ENCODE results near the gene RPS8.

The RPS8 gene

DNA sequence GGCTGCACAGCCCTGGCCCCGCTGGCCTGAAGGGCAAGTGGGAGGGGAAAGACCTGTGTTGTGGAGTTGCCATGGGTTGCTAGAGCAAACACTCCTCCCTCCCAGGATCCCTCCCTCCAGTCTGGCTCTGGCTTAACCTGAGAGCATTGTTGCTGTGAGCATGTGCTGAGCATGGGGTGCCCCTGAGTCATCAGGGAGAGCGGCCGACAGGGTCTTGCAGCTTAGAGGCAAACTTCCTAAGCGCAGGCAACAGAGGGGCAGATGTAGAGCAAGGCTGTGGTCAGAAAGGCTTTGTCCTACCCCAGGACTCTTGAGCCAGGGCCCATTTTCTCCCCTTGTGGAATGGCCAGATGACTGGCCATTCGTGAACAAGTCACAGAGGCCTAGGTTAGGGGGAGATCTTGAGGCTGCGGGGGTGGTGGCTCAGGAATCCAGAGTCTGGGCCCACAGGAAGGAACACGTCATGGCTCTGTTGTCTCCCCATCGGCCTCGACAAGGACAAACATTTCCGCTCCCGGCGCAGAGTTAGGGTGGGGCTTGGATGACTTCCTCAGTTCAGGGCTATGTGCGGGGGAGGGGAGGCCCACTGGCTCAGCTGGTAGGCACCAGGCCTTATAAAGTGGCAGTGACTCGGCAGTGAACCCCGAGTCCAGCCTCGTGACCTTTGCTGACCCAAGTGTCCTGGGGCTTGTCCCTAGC is 32.2 kb downstream of the RPS8 start (continued):
- TF ChIP-seq, protein P1, sequence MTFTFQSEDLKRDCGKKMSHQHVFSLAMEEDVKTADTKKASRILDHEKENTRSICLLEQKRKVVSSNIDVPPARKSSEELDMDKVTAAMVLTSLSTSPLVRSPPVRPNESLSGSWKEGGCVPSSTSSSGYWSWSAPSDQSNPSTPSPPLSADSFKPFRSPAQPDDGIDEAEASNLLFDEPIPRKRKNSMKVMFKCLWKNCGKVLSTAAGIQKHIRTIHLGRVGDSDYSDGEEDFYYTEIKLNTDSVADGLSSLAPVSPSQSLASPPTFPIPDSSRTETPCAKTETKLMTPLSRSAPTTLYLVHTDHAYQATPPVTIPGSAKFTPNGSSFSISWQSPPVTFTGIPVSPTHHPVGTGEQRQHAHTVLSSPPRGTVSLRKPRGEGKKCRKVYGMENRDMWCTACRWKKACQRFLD (tag by site-specific recombination; IDR thresholded peaks at IDR 0.05): no peak
- no peak for TF ChIP-seq ZNF548 (tag by site-specific recombination; IDR thresholded peaks at IDR 0.05)
- peak; percentile 58 for TF ChIP-seq ZNF335 (tag by site-specific recombination; conservative IDR thresholded peaks at IDR 0.05)
- no peak for TF ChIP-seq ZNF426 (tag by site-specific recombination; IDR thresholded peaks at IDR 0.05)
- no peak for TF ChIP-seq OVOL3 (tag by site-specific recombination; IDR thresholded peaks at IDR 0.05)
- TF ChIP-seq KLF9 (tag by site-specific recombination; IDR thresholded peaks at IDR 0.05; ENCODE audit: low read depth): no peak
- peak; percentile 13 for TF ChIP-seq ZXDB (tag by site-specific recombination; IDR thresholded peaks at IDR 0.05)
- no peak for TF ChIP-seq ZBTB7A (tag by site-specific recombination; IDR thresholded peaks at IDR 0.05; ENCODE audit: low read depth)
- TF ChIP-seq ZNF629 (tag by site-specific recombination; IDR thresholded peaks at IDR 0.05): peak; percentile 89
- TF ChIP-seq ZNF660 (tag by site-specific recombination; IDR thresholded peaks at IDR 0.05): no peak; the same call in 1 of the 2 replicates
- no peak for TF ChIP-seq ZNF223 (tag by site-specific recombination; IDR thresholded peaks at IDR 0.05)
- TF ChIP-seq ZNF266 (tag by site-specific recombination; IDR thresholded peaks at IDR 0.05; ENCODE audit: low read depth): no peak
- no peak for TF ChIP-seq ZNF560 (tag by site-specific recombination; IDR thresholded peaks at IDR 0.05; ENCODE audit: borderline replicate concordance)
- TF ChIP-seq, protein P2, sequence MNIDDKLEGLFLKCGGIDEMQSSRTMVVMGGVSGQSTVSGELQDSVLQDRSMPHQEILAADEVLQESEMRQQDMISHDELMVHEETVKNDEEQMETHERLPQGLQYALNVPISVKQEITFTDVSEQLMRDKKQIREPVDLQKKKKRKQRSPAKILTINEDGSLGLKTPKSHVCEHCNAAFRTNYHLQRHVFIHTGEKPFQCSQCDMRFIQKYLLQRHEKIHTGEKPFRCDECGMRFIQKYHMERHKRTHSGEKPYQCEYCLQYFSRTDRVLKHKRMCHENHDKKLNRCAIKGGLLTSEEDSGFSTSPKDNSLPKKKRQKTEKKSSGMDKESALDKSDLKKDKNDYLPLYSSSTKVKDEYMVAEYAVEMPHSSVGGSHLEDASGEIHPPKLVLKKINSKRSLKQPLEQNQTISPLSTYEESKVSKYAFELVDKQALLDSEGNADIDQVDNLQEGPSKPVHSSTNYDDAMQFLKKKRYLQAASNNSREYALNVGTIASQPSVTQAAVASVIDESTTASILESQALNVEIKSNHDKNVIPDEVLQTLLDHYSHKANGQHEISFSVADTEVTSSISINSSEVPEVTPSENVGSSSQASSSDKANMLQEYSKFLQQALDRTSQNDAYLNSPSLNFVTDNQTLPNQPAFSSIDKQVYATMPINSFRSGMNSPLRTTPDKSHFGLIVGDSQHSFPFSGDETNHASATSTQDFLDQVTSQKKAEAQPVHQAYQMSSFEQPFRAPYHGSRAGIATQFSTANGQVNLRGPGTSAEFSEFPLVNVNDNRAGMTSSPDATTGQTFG (tag by site-specific recombination; IDR thresholded peaks at IDR 0.05; ENCODE audit: borderline replicate concordance): no peak

DNA sequence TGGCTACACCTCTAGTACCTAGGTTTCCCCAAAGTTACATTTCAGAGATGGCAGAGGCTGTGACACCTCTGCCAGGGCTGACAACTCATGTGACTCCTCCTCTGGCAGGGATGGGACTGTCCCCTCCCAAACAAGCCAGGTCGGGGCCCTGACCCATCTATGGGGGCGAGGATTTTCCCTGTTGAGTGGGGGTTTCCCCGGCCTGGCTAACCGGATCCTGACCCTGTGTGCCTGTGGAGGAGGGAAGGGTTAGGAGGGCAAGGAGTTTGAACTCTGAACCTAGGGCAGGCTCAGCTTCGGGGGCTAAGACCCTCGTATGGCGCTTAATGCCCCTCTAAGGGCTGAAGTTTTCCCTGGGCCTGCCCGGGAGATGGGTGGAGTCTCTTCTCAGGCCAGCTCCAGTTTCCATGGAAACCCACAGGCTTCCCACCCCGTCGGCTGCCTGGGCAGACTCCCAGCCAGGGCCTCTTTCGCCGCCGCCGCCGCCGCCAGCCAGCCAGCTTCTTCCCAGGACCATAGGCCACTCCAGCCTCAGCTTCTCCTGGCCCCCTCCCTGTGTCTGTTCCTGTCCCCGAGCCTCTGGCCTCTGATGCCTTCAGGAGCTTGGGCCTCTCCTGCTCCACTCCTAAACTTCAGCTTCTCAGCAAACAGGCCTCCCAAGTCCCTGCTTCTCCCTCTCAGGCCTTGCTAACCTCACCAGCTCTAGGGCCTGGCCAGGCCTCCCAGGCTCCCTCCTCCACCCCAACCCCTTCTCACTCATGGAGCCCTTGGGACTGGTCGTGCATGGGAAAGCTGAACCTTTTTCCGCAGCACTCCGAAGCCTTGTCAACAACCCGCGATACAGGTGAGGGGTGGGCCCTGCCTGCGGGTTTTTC is 33.0 kb downstream of the RPS8 start, which contains the start of gene BTBD19:
BTBD19 (plus strand) TSS at position 461 of the 875 bp plus-strand sequence; CDS start at position 759, 298 bp downstream.
- ChIA-PET POLR2A (interaction anchor here (0.5 to 4.0 kb wide), 18 partner anchors 8 to 714 kb away, joined by 3 to 84 read pairs (median 4); partner anchors contain the start of genes BEST4, CCDC163, EIF2B3 and HECTD3), CTCF (interaction anchor here (0.6 to 2.0 kb wide), 13 partner anchors 8 to 204 kb away, joined by 3 to 13 read pairs (median 4); partner anchors contain the start of genes PLK3 and UROD)
- H3K9me3 ChIP-seq (ENCODE audit: control insufficient read depth, insufficient read depth, low read depth, low read length): no peaks in the 10 kb centered on the region
- peaks cover 19% of the 10 kb centered on the region for H3K4me1 ChIP-seq (ENCODE audit: control insufficient read depth, insufficient read depth, low read length)
- peak within 1 kb of the TSS; percentile 72 for H3K27ac ChIP-seq (ENCODE audit: extremely low read depth, low read depth, low read length)
- peak within 1 kb of the TSS; percentile 33 for H3K4me3 ChIP-seq (ENCODE audit: low read depth, low read length)
- H3K36me3 ChIP-seq (ENCODE audit: control insufficient read depth in 2 of 2, insufficient read depth in 1 of 2, low read length in 2 of 2): peaks cover 0 to 49% of the 10 kb centered on the region in 2 experiments; a peak in 1 of 3 replicates
- TF ChIP-seq ZXDB (tag by site-specific recombination; IDR thresholded peaks at IDR 0.05) (peak; percentile 26; the same call in 1 of the 2 replicates), ZNF600 (tag by site-specific recombination; IDR thresholded peaks at IDR 0.05) (0 out of 2 replicates have a peak, but pooled peaks have one; percentile 35), YY2 (tag by site-specific recombination; IDR thresholded peaks at IDR 0.05) (no peak), ZNF23 (tag by site-specific recombination; IDR thresholded peaks at IDR 0.05; ENCODE audit: borderline replicate concordance) (no peak), ZFP69B (tag by site-specific recombination; IDR thresholded peaks at IDR 0.05) (peak; percentile 78), ZBTB8A (tag by site-specific recombination; IDR thresholded peaks at IDR 0.05) (peak; percentile 71), BCL11B (tag by site-specific recombination; IDR thresholded peaks at IDR 0.05; ENCODE audit: low read depth) (peak; percentile 6; the same call in 1 of the 2 replicates), ZNF394 (tag by site-specific recombination; IDR thresholded peaks at IDR 0.05; ENCODE audit: borderline replicate concordance) (peak; percentile 98)
- TF ChIP-seq, protein P3, sequence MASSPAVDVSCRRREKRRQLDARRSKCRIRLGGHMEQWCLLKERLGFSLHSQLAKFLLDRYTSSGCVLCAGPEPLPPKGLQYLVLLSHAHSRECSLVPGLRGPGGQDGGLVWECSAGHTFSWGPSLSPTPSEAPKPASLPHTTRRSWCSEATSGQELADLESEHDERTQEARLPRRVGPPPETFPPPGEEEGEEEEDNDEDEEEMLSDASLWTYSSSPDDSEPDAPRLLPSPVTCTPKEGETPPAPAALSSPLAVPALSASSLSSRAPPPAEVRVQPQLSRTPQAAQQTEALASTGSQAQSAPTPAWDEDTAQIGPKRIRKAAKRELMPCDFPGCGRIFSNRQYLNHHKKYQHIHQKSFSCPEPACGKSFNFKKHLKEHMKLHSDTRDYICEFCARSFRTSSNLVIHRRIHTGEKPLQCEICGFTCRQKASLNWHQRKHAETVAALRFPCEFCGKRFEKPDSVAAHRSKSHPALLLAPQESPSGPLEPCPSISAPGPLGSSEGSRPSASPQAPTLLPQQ (tag by site-specific recombination; IDR thresholded peaks at IDR 0.05): peak; percentile 74; the same call in 1 of the 2 replicates
- TF ChIP-seq, protein P4, sequence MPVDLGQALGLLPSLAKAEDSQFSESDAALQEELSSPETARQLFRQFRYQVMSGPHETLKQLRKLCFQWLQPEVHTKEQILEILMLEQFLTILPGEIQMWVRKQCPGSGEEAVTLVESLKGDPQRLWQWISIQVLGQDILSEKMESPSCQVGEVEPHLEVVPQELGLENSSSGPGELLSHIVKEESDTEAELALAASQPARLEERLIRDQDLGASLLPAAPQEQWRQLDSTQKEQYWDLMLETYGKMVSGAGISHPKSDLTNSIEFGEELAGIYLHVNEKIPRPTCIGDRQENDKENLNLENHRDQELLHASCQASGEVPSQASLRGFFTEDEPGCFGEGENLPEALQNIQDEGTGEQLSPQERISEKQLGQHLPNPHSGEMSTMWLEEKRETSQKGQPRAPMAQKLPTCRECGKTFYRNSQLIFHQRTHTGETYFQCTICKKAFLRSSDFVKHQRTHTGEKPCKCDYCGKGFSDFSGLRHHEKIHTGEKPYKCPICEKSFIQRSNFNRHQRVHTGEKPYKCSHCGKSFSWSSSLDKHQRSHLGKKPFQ (tag by site-specific recombination; IDR thresholded peaks at IDR 0.05): no peak
- TF ChIP-seq, protein P5, sequence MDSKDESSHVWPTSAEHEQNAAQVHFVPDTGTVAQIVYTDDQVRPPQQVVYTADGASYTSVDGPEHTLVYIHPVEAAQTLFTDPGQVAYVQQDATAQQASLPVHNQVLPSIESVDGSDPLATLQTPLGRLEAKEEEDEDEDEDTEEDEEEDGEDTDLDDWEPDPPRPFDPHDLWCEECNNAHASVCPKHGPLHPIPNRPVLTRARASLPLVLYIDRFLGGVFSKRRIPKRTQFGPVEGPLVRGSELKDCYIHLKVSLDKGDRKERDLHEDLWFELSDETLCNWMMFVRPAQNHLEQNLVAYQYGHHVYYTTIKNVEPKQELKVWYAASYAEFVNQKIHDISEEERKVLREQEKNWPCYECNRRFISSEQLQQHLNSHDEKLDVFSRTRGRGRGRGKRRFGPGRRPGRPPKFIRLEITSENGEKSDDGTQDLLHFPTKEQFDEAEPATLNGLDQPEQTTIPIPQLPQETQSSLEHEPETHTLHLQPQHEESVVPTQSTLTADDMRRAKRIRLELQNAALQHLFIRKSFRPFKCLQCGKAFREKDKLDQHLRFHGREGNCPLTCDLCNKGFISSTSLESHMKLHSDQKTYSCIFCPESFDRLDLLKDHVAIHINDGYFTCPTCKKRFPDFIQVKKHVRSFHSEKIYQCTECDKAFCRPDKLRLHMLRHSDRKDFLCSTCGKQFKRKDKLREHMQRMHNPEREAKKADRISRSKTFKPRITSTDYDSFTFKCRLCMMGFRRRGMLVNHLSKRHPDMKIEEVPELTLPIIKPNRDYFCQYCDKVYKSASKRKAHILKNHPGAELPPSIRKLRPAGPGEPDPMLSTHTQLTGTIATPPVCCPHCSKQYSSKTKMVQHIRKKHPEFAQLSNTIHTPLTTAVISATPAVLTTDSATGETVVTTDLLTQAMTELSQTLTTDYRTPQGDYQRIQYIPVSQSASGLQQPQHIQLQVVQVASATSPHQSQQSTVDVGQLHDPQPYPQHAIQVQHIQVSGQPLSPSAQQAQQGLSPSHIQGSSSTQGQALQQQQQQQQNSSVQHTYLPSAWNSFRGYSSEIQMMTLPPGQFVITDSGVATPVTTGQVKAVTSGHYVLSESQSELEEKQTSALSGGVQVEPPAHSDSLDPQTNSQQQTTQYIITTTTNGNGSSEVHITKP (tag by site-specific recombination; IDR thresholded peaks at IDR 0.05): peak; percentile 98

Data from HEK293 (cell line).